HS-27A (cell line): ENCODE data around the gene ANKMY1.

Source experiments
- DNase-seq: peaks from one replicate; pipeline ENCODE4 v3.0.0-alpha.2; 2012; ENCODE audit warnings: low read depth, missing footprints

ANKMY1 gene

GRCh38 chr2:240472078-240472790 lies 85.6 kb downstream of the ANKMY1 start:
- DNase-seq, result no peak

GRCh38 chr2:240469740-240470139 lies 88.0 kb downstream of the ANKMY1 start:
- DNase-seq, result no peak

- DNase-seq, result no peak
Observed at GRCh38 chr2:240469239-240469636, 88.5 kb downstream of the ANKMY1 start.

- DNase-seq, result no peak
Observed at GRCh38 chr2:240468303-240469238, 89.2 kb downstream of the ANKMY1 start.

GRCh38 chr2:240467659-240468302 lies 90.0 kb downstream of the ANKMY1 start:
- no peak for DNase-seq

- no peak for DNase-seq
Observed at GRCh38 chr2:240467149-240467642, 90.6 kb downstream of the ANKMY1 start.

GRCh38 chr2:240466579-240467148 lies 91.1 kb downstream of the ANKMY1 start:
- no peak for DNase-seq

GRCh38 chr2:240465765-240466578 lies 91.8 kb downstream of the ANKMY1 start:
- no peak for DNase-seq

- DNase-seq, result no peak
Observed at GRCh38 chr2:240465268-240465764, 92.5 kb downstream of the ANKMY1 start.

GRCh38 chr2:240464514-240465241 lies 93.1 kb downstream of the ANKMY1 start:
- DNase-seq, result no peak

GRCh38 chr2:240463866-240464481 lies 93.8 kb downstream of the ANKMY1 start:
- no peak for DNase-seq

GRCh38 chr2:240463274-240463865 lies 94.4 kb downstream of the ANKMY1 start:
- no peak for DNase-seq

- no peak for DNase-seq
Observed at GRCh38 chr2:240462707-240463273, 95.0 kb downstream of the ANKMY1 start.

GRCh38 chr2:240462073-240462706 lies 95.6 kb downstream of the ANKMY1 start:
- DNase-seq, result no peak

- DNase-seq, result no peak
Observed at GRCh38 chr2:240461471-240462072, 96.2 kb downstream of the ANKMY1 start.

- no peak for DNase-seq
Observed at GRCh38 chr2:240460781-240461431, 96.9 kb downstream of the ANKMY1 start.

GRCh38 chr2:240460253-240460711 lies 97.5 kb downstream of the ANKMY1 start:
- DNase-seq, result no peak
